Measurements from ENCODE around the gene CHD1. TPM values are rescaled to one million over a fixed set of nuclear protein-coding genes. Genes with fewer than 3 reads are reported as not detected.

Gene CHD1
- total RNA-seq, 4 donors from 2014 or later: 27.3 to 48.5 (median 41.4) TPM

- no peaks in the 10 kb centered on the region for H3K27me3 ChIP-seq
- intact Hi-C loops (cut with DNase I): no loop called here
- no peak overlapping the region for H3K27ac ChIP-seq
- no peak for TF ChIP-seq POLR2A (IDR thresholded peaks at IDR 0.05)
- no peak for TF ChIP-seq CTCF (IDR thresholded peaks at IDR 0.05)
- no peak overlapping the region for H3K4me3 ChIP-seq
- H3K36me3 ChIP-seq: peaks cover 6 to 99% (median 29%) of the 10 kb centered on the region in 3 donors
- no peak for DNase-seq
- no peaks in the 10 kb centered on the region for H3K9me3 ChIP-seq
- H3K4me1 ChIP-seq: no peaks in the 10 kb centered on the region
These were observed 29.4 kb downstream of the CHD1 start for GRCh38 chr5:98899456-98899855.

DNA sequence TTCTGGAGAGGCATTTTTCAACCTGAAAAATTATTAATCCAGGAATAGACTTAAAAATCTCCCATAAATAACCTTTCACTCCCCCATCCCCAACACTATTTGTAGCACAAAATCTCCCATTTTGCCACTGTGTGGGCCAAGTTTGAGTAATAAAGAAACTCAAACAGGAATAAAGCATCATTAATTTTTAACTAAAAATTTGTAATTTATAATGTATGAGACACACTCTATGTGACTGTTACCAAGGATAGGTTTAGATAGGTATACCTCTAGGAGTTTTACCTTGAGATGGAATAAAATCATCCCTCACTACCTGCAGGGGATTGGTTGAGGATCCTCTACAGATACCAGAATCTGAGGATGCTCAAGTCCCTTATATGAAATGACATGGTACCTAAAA lies 30.1 kb downstream of the CHD1 start:
- Histone ChIP-seq H3K27ac (no peak overlapping the region), H3K9me3 (no peaks in the 10 kb centered on the region), H3K4me3 (no peak overlapping the region), H3K27me3 (no peaks in the 10 kb centered on the region), H3K36me3 (peaks cover 6 to 99% (median 35%) of the 10 kb centered on the region in 3 donors), H3K4me1 (no peaks in the 10 kb centered on the region)
- DNase-seq: no peak
- TF ChIP-seq CTCF (IDR thresholded peaks at IDR 0.05): no peak
- no peak for TF ChIP-seq POLR2A (IDR thresholded peaks at IDR 0.05)
- intact Hi-C loops (cut with DNase I): no loop called here

DNA sequence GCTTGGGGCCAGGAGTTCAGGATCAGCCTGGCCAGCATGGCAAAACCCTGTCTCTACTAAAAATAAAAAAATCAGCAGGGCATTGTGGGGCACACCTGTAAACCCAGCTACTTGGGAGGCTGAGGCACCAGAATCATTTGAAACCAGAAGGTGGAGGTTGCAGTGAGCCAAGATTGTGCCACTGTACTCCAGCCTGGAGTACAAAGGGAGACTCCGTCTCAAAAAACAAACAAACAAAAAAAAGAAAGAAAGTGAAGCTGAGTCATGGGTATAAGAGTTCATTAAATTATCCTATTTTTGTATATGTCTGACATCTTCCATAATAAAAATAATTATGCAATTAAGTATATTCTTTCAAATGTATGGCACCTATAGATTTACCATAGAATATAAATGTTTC lies 37.2 kb downstream of the CHD1 start:
- Histone ChIP-seq H3K36me3 (peaks cover 6 to 100% (median 26%) of the 10 kb centered on the region in 3 donors), H3K27ac (no peak overlapping the region), H3K27me3 (no peaks in the 10 kb centered on the region), H3K9me3 (no peaks in the 10 kb centered on the region), H3K4me1 (no peaks in the 10 kb centered on the region), H3K4me3 (no peak overlapping the region)
- DNase-seq: no peak
- WGBS, 2 donors: 67 to 78% methylated on average over 1 of the region's 1 CpG
- no peak for TF ChIP-seq POLR2A (IDR thresholded peaks at IDR 0.05)
- TF ChIP-seq CTCF (IDR thresholded peaks at IDR 0.05): no peak
- intact Hi-C loops (cut with DNase I): no loop called here

DNA sequence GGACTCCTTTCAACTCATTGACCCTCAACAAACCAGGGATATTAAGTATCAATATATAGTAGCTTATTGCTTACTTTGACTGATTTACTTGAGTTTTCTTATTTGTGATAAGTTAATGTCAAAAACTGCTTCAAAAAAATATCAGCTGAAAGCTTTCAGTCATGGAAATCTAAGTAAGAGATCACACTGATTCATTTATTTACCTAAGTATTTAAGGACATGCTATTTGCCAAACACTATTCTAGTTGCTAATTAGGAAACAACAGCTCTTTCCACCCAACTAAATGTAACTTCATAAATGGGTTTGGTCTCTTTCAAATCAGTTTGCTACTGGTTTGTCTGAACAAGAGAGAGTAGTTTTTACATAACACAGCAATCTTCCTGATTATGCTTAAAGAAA lies 48.2 kb downstream of the CHD1 start:
- no peak overlapping the region for H3K4me3 ChIP-seq
- DNase-seq: no peak
- peaks cover 6 to 98% (median 7%) of the 10 kb centered on the region in 3 donors for H3K36me3 ChIP-seq
- H3K27me3 ChIP-seq: no peaks in the 10 kb centered on the region
- H3K4me1 ChIP-seq: no peaks in the 10 kb centered on the region
- TF ChIP-seq CTCF (IDR thresholded peaks at IDR 0.05) (no peak), POLR2A (IDR thresholded peaks at IDR 0.05) (no peak)
- no peak overlapping the region for H3K27ac ChIP-seq
- H3K9me3 ChIP-seq: no peaks in the 10 kb centered on the region
- intact Hi-C loops (cut with DNase I): no loop called here

- H3K36me3 ChIP-seq: peaks cover 5 to 97% (median 5%) of the 10 kb centered on the region in 3 donors
These were observed 48.7 kb downstream of the CHD1 start for GRCh38 chr5:98880151-98880550.

More at GRCh38 chr5:98880151-98880550, 48.7 kb downstream of the CHD1 start:
- WGBS, 2 donors: 91 to 100% methylated on average over 3 of the region's 3 CpGs
- no peaks in the 10 kb centered on the region for H3K9me3 ChIP-seq
- no peaks in the 10 kb centered on the region for H3K27me3 ChIP-seq
- TF ChIP-seq CTCF (IDR thresholded peaks at IDR 0.05) (no peak), POLR2A (IDR thresholded peaks at IDR 0.05) (no peak)
- H3K27ac ChIP-seq: no peak overlapping the region
- H3K4me3 ChIP-seq: no peak overlapping the region
- no peaks in the 10 kb centered on the region for H3K4me1 ChIP-seq
- no peak for DNase-seq
- intact Hi-C loops (cut with DNase I): no loop called here
